Natural killer cell treated with Interleukin-12 subunit alpha and Interleukin-12 subunit beta and Interleukin-15 and Interleukin-18, amount 100 ng/mL, for 72 hours (primary cell): Measurements from ENCODE around the gene SLC16A11. TPM values are rescaled to one million over a fixed set of nuclear protein-coding genes. Genes with fewer than 3 reads are reported as not detected.
A peak's percentile ranks its signal among the peaks of the same experiment; 100 is the strongest.

Experiments used
- ATAC-seq, 2 donors: fragments of 150-1000 bp; cut with Tn5 transposase in 1 of 2; sonication (Bioruptor Pico), chemical (Tn5 transposase) in 1 of 2; 2 replicates each; pipeline ENCODE4 v1.10.0; 2021
- DNase-seq: peaks from one replicate; pipeline ENCODE4 v3.0.0; 2022; ENCODE audit warnings: low spot score
- H3K27ac Mint-ChIP-seq, 2 donors: 1 replicate in 1 of 2; 2 replicates in 1 of 2; pipeline ENCODE4 v1.8.0; 2022; ENCODE audit warnings: mixed read lengths in 2 of 2, mild to moderate bottlenecking in 1 of 2, moderate library complexity in 1 of 2
- H3K27me3 Mint-ChIP-seq, 2 donors: 1 replicate in 1 of 2; 2 replicates in 1 of 2; pipeline ENCODE4 v1.8.0; 2022; ENCODE audit warnings: mixed read lengths in 2 of 2
- H3K36me3 Mint-ChIP-seq: one replicate; pipeline ENCODE4 v1.8.0; 2022; ENCODE audit warnings: mixed read lengths
- H3K4me1 Mint-ChIP-seq, 2 donors: 1 replicate in 1 of 2; 2 replicates in 1 of 2; pipeline ENCODE4 v1.8.0; 2022; ENCODE audit warnings: low read depth in 2 of 2, mixed read lengths in 2 of 2, mild to moderate bottlenecking in 1 of 2
- H3K4me3 Mint-ChIP-seq: one replicate; pipeline ENCODE4 v1.8.0; 2022; ENCODE audit warnings: mixed read lengths
- H3K9me3 Mint-ChIP-seq: 2 replicates; pipeline ENCODE4 v1.8.0; 2022; ENCODE audit warnings: mixed read lengths
- total RNA-seq, 2 donors: library from RNA; stranded (reverse); gene quantifications; one replicate each; pipeline ENCODE4 v1.2.3, GENCODE V29; 2022

The SLC16A11 gene
- total RNA-seq, 2 donors from 2014 or later = 1.2 to 1.7 TPM

DNA sequence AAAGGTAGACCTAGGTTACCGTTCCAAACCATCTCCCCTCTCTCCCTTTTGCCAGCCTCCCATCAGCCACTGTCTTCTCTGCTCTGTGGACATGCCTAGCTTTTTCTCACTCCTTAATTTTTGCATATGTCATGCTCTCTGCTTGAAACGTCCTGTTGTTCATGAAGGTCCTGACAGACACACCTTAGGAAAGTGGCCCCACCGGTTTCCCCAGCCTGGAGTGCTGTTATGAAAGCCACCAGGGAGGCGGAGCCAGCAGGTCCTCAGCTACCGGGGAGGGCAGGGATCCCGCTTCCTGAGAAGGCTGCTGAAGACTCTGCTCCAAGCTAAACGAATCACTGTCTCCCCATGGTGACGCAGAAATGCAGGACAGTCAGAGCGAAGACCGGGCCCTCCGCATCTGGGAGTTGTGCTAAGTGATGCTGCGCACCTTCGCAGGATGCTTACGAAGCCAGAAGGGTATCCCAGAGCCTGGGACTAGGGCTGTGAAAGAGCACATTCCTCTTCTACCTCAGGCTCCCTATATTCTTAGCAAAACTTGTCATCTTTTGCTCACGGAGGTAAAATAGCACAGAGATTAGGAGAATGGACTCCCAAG is 2.3 kb upstream of the SLC16A11 start:
- H3K9me3 Mint-ChIP-seq = no peaks in the 10 kb centered on the region
- ATAC-seq (peak in 1 of 2 donors; percentile 45), DNase-seq (no peak)
- H3K4me1 Mint-ChIP-seq = peaks cover 25 to 36% of the 10 kb centered on the region in 2 donors
- peak overlapping the region; percentile 61 to 63 for H3K27ac Mint-ChIP-seq
- H3K4me3 Mint-ChIP-seq = peak overlapping the region; percentile 86
- no peaks in the 10 kb centered on the region for H3K36me3 Mint-ChIP-seq
- peaks cover 0 to 5% of the 10 kb centered on the region in 2 donors for H3K27me3 Mint-ChIP-seq

- H3K27me3 Mint-ChIP-seq = peaks cover 0 to 5% of the 10 kb centered on the region in 2 donors
- no peaks in the 10 kb centered on the region for H3K36me3 Mint-ChIP-seq
- peak overlapping the region; percentile 86 for H3K4me3 Mint-ChIP-seq
- H3K9me3 Mint-ChIP-seq = no peaks in the 10 kb centered on the region
- DNase-seq (no peak), ATAC-seq (no peak)
- no peak overlapping the region for H3K27ac Mint-ChIP-seq
- peaks cover 25 to 36% of the 10 kb centered on the region in 2 donors for H3K4me1 Mint-ChIP-seq
Measured at GRCh38 chr17:7045492-7046126, 1.7 kb upstream of the SLC16A11 start.

- Mint-ChIP-seq H3K27ac (peak overlapping the region; percentile 67 to 68), H3K4me3 (peak overlapping the region; percentile 77)
- peak; percentile 11 to 17 for ATAC-seq
Measured at GRCh38 chr17:7043182-7043496, 753 bp downstream of the SLC16A11 start.

DNA sequence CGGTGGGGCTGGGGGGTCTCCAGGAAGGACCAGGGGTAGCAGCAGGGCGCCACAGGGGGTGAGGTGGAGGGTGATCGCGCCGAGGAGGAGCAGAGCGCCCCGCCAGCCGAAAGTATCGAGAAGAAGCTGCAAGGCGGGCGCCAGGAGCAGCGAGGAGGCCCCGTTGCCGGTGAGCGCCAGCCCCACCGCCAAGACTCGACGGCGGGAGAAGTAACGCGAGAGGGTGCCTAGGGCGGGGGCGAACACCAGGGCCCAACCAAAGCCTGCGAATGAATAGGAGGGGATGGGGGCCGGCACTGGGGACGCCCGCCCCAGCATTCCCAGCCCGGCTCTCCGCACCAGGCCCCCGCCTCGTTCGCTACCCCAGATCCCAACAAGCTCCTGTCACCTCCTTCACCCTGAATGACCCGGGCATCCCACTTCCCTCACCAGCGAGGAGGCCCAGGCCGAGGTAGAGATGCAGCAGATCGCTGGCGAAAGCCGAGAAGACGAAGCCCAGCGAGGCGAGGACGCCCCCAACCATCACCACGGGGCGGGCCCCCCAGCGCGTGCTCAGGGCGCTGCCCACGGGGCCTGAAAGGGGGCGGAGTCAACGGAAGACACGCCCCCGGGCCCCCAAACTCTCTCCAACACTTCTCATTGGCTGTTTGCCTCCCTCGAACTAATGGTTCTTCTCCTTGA is 1.3 kb downstream of the SLC16A11 start:
- Mint-ChIP-seq H3K36me3 (no peaks in the 10 kb centered on the region), H3K9me3 (no peaks in the 10 kb centered on the region), H3K27ac (peak overlapping the region; percentile 67 to 68), H3K27me3 (peaks cover 0 to 2% of the 10 kb centered on the region in 2 donors), H3K4me1 (peaks cover 32 to 42% of the 10 kb centered on the region in 2 donors), H3K4me3 (peak overlapping the region; percentile 77)
- peak; percentile 51 to 62 for ATAC-seq
- no peak for DNase-seq

More at GRCh38 chr17:7043182-7043496, 753 bp downstream of the SLC16A11 start:
- Mint-ChIP-seq H3K9me3 (no peaks in the 10 kb centered on the region), H3K36me3 (no peaks in the 10 kb centered on the region), H3K4me1 (peaks cover 31 to 43% of the 10 kb centered on the region in 2 donors), H3K27me3 (peaks cover 0 to 2% of the 10 kb centered on the region in 2 donors)
- DNase-seq = no peak

DNA sequence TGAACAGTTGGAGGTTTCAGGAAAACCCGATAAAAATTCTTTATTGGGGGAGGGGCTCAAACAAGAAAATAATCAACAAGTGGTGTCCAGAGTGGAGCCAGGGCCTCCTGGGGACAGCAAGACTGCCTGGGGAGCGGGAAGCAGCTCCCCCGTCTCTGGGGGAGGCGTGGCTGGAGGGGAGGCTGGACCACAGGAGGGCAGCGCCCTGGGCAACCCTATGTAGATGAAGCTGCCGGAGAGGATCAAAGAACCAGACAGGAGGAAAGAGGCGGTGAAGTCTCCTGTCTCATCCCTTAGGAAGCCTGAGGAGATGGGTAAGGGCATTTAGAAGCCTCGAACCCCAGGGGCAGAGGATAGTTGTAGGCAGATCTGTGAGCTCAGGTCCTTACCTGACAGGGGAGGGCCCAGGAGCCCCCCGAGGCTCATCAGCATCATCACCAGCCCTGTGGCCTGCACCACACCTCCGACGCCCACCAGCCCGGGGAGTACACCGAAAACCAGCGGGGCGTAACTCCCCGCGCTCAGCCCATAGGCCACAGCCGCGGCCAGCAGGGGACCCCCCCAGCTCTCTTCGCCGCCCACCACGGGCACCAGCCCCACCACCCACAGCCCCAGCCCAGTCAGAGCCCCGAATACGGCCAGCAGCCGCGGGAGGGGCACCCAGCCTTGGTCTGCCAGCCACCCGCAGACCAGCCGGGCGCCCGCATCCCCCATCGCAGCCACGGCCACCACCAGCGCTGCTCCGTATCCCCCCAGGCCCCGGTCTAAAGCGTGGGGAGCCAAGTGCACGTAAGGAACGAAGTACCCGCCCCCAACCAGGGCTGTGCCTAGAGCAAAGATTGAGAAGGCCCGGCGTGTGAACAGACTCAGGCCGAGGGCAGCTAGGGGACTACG is 2.0 kb downstream of the SLC16A11 start:
- Mint-ChIP-seq H3K27me3 (peaks cover 0 to 1% of the 10 kb centered on the region in 2 donors), H3K27ac (peak overlapping the region; percentile 67 to 68), H3K4me1 (peaks cover 30 to 38% of the 10 kb centered on the region in 2 donors), H3K9me3 (no peaks in the 10 kb centered on the region), H3K4me3 (peak overlapping the region; percentile 77), H3K36me3 (no peaks in the 10 kb centered on the region)
- ATAC-seq (peak; percentile 37 to 57), DNase-seq (no peak)

GRCh38 chr17:7039832-7040231 is 4.1 kb downstream of the SLC16A11 start:
- ATAC-seq (no peak), DNase-seq (no peak)
- Mint-ChIP-seq H3K27me3 (no peaks in the 10 kb centered on the region), H3K27ac (peak overlapping the region in 1 of 2 donors; percentile 57), H3K9me3 (no peaks in the 10 kb centered on the region), H3K4me3 (no peak overlapping the region), H3K36me3 (no peaks in the 10 kb centered on the region), H3K4me1 (peaks cover 26 to 40% of the 10 kb centered on the region in 2 donors)

- Mint-ChIP-seq H3K36me3 (no peaks in the 10 kb centered on the region), H3K4me1 (peaks cover 33 to 46% of the 10 kb centered on the region in 2 donors), H3K27ac (peak overlapping the region in 1 of 2 donors; percentile 55), H3K27me3 (no peaks in the 10 kb centered on the region), H3K4me3 (peak overlapping the region; percentile 25), H3K9me3 (no peaks in the 10 kb centered on the region)
- ATAC-seq (no peak), DNase-seq (no peak)
Measured at GRCh38 chr17:7038025-7038862, 5.6 kb downstream of the SLC16A11 start.

- Mint-ChIP-seq H3K9me3 (no peaks in the 10 kb centered on the region), H3K4me3 (peak within 1 kb of the TSS; percentile 90), H3K27me3 (no peaks in the 10 kb centered on the region), H3K36me3 (no peaks in the 10 kb centered on the region), H3K4me1 (peaks cover 41 to 42% of the 10 kb centered on the region in 2 donors), H3K27ac (peak within 1 kb of the TSS; percentile 97)
- peak; percentile 99 for DNase-seq
- peak; percentile 97 to 98 for ATAC-seq
Measured at GRCh38 chr17:7035591-7036368, 8.1 kb downstream of the SLC16A11 start, which contains the start of gene SLC16A13. Gene SLC16A13 (plus strand): TSS chr17:7036015. CDS start chr17:7036383, 368 bp downstream.

- no peak for DNase-seq
- H3K27me3 Mint-ChIP-seq = no peaks in the 10 kb centered on the region
- no peaks in the 10 kb centered on the region for H3K36me3 Mint-ChIP-seq
- peak overlapping the region; percentile 90 for H3K4me3 Mint-ChIP-seq
- peaks cover 47 to 49% of the 10 kb centered on the region in 2 donors for H3K4me1 Mint-ChIP-seq
- peak; percentile 37 to 60 for ATAC-seq
- peak overlapping the region; percentile 97 for H3K27ac Mint-ChIP-seq
- no peaks in the 10 kb centered on the region for H3K9me3 Mint-ChIP-seq
Measured at GRCh38 chr17:7034955-7035590, 8.8 kb downstream of the SLC16A11 start.

- DNase-seq (no peak), ATAC-seq (peak in 1 of 2 donors; percentile 39)
- peak overlapping the region; percentile 40 to 70 for H3K27ac Mint-ChIP-seq
- H3K27me3 Mint-ChIP-seq = no peaks in the 10 kb centered on the region
- H3K4me3 Mint-ChIP-seq = peak overlapping the region; percentile 53
- no peaks in the 10 kb centered on the region for H3K9me3 Mint-ChIP-seq
- H3K36me3 Mint-ChIP-seq = no peaks in the 10 kb centered on the region
- H3K4me1 Mint-ChIP-seq = peaks cover 52 to 56% of the 10 kb centered on the region in 2 donors
Measured at GRCh38 chr17:7029659-7030058, 14.2 kb downstream of the SLC16A11 start.

- Mint-ChIP-seq H3K27me3 (no peaks in the 10 kb centered on the region), H3K36me3 (no peaks in the 10 kb centered on the region), H3K4me1 (peaks cover 50 to 53% of the 10 kb centered on the region in 2 donors), H3K9me3 (no peaks in the 10 kb centered on the region), H3K27ac (peak overlapping the region; percentile 40 to 70), H3K4me3 (no peak overlapping the region)
- DNase-seq = no peak
- no peak for ATAC-seq
Measured at GRCh38 chr17:7029096-7029495, 14.8 kb downstream of the SLC16A11 start.

DNA sequence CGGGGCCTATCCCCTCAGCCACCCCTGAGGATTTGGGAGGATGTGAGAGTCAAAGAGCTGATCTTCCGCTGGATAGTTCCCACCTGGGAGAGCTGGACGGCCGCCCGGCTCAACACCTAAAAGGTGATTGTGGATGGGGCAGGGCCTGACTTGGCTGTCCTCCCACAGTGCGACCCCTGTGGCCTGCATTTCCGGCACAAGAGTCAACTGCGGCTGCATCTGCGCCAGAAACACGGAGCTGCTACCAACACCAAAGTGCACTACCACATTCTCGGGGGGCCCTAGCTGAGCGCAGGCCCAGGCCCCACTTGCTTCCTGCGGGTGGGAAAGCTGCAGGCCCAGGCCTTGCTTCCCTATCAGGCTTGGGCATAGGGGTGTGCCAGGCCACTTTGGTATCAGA is 16.6 kb downstream of the SLC16A11 start:
- peak overlapping the region in 1 of 2 donors; percentile 57 for H3K27ac Mint-ChIP-seq
- peaks cover 54 to 56% of the 10 kb centered on the region in 2 donors for H3K4me1 Mint-ChIP-seq
- H3K4me3 Mint-ChIP-seq = no peak overlapping the region
- ATAC-seq (no peak), DNase-seq (no peak)
- H3K9me3 Mint-ChIP-seq = no peaks in the 10 kb centered on the region
- no peaks in the 10 kb centered on the region for H3K36me3 Mint-ChIP-seq
- H3K27me3 Mint-ChIP-seq = no peaks in the 10 kb centered on the region
